Stomach (tissue), 9 donors: Measurements from ENCODE around the gene WRAP53. TPM values are rescaled to one million over a fixed set of nuclear protein-coding genes. Genes with fewer than 3 reads are reported as not detected.

Experiments
- DNase-seq, 2 donors: peaks; one replicate each; pipeline versions ENCODE4 v3.0.0 to v3.0.0-alpha.2; 2013 to 2019
- H3K27ac ChIP-seq, 5 donors: fragments of 200-600 bp in 4 of 5; sonication (generic) in 4 of 5; one replicate each; pipeline ENCODE4 v1.5.1; 2013 to 2019; ENCODE audit warnings: mild to moderate bottlenecking in 1 of 5, moderate library complexity in 1 of 5
- H3K27me3 ChIP-seq, 3 donors: fragments of 200-600 bp; sonication (generic); one replicate each; pipeline ENCODE4 v1.5.1; 2017 to 2019; ENCODE audit warnings: mixed run types in 1 of 3
- H3K36me3 ChIP-seq, 4 donors: fragments of 200-600 bp; sonication (generic); 1 replicate in 3 of 4; 2 replicates in 1 of 4; pipeline ENCODE4 v1.5.1; 2016 to 2019
- H3K4me1 ChIP-seq, 4 donors: fragments of 200-600 bp; sonication (generic); one replicate each; pipeline ENCODE4 v1.5.1; 2016 to 2019
- H3K4me3 ChIP-seq, 4 donors: fragments of 200-600 bp; sonication (generic) in 3 of 4; one replicate each; pipeline ENCODE4 v1.5.1; 2016 to 2019; ENCODE audit warnings: mild to moderate bottlenecking in 1 of 4
- H3K9me3 ChIP-seq, 4 donors: fragments of 200-600 bp; sonication (generic); one replicate each; pipeline ENCODE4 v1.5.1; 2016 to 2019
- EP300 ChIP-seq: sonication (generic); formaldehyde crosslinking; IDR thresholded peaks from one replicate; pipeline ENCODE4 v1.6.1; 2017; ENCODE audit warnings: antibody characterized with exemption
- POLR2A ChIP-seq, 4 donors: fragments of 450-650 bp; IDR thresholded peaks; one replicate each; pipeline ENCODE4 v1.6.1; 2016; ENCODE audit warnings: antibody characterized with exemption in 4 of 4, control low read depth in 2 of 4, mild to moderate bottlenecking in 1 of 4, moderate library complexity in 1 of 4
- POLR2AphosphoS5 ChIP-seq, 3 donors: sonication (generic); formaldehyde crosslinking; IDR thresholded peaks; one replicate each; pipeline ENCODE4 v1.6.1; 2016; ENCODE audit warnings: antibody characterized with exemption in 3 of 3
- WGBS, 5 donors: extraction: QIAGEN DNeasy Blood & Tissue Kit in 3 of 5; methylation state at CpG; one replicate each; pipeline versions ENCODE4 v1.1.5 to v1.1.7; 2013 to 2018; 5-methylcytosine and 5-hydroxymethylcytosine counted together
- intact Hi-C: fragments of 100-400 bp; cut with DNase I; formaldehyde crosslinking; loops from one replicate; pipeline ENCODE4 v1.15.1; 2023; ENCODE audit warnings: low total_unique reads
- polyA plus RNA-seq, 3 donors: library from polyadenylated mRNA; stranded (reverse); fragments of 200-250 nt; gene quantifications; one replicate each; pipeline ENCODE4 v1.2.3, GENCODE V29; 2013
- total RNA-seq, 5 donors: library from RNA; depleted of rRNA; stranded (reverse); fragments of >200 nt; gene quantifications; one replicate each; pipeline versions ENCODE4 v1.1.0 to v1.2.3, GENCODE V29; 2014 to 2016
- TF ChIP-seq, protein P1 (sequence below), 7 experiments: fragments of 450-650 bp in 4 of 7; fragments of 200-600 bp in 3 of 7; sonication (generic) in 3 of 7; IDR thresholded peaks; one replicate each; pipeline ENCODE4 v1.5.1; 2016 to 2019; ENCODE audit warnings: antibody characterized with exemption in 7 of 7, control low read depth in 2 of 7, mild to moderate bottlenecking in 1 of 7
- donor health status: healthy with polysubstance abuse.
- donor health status: Bipolar disorder and iron deficiency.
- donor health status: healthy.

The WRAP53 gene
- total and polyA plus RNA-seq, 8 donors, result 1.8 to 12.6 (median 3.8) TPM

DNA sequence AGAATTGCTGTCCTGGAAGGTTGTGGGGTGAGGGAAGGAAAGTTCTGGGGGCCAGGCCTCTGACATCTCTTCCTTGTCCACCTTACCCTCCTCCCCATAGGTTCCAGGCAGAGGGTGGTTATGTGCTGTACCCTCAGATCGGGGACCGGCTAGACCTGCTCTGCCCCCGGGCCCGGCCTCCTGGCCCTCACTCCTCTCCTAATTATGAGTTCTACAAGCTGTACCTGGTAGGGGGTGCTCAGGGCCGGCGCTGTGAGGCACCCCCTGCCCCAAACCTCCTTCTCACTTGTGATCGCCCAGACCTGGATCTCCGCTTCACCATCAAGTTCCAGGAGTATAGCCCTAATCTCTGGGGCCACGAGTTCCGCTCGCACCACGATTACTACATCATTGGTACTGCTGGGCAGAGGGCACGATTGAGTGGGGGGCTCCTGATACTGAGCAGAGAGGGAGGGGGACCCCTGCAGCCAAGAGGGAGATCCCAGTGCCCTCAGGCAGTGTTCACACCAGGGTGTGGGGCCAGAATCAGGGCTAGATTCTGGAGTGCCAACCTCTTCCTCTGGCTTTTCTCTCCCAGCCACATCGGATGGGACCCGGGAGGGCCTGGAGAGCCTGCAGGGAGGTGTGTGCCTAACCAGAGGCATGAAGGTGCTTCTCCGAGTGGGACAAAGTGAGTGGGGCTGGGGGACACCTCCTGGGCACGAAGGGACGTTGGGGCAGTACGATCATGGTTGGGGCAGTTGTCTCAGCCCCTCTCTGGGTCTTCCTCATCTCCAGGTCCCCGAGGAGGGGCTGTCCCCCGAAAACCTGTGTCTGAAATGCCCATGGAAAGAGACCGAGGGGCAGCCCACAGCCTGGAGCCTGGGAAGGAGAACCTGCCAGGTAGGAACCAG, 19.8 kb downstream of the WRAP53 start:
- no peak for DNase-seq
- no peak overlapping the region for H3K4me3 ChIP-seq
- H3K4me1 ChIP-seq, result peaks cover 14 to 26% (median 19%) of the 10 kb centered on the region in 4 donors
- no peaks in the 10 kb centered on the region for H3K9me3 ChIP-seq
- H3K36me3 ChIP-seq, result peaks cover 0 to 2% (median under 1%) of the 10 kb centered on the region in 4 donors
- no peak overlapping the region for H3K27ac ChIP-seq
- intact Hi-C loops, result no loop called here
- H3K27me3 ChIP-seq, result peaks cover 24 to 100% (median 50%) of the 10 kb centered on the region in 3 donors
- TF ChIP-seq EP300 (no peak), POLR2A (IDR thresholded peaks at IDR 0.05) (no peak), POLR2AphosphoS5 (IDR thresholded peaks at IDR 0.05) (no peak)
- TF ChIP-seq, protein P1, sequence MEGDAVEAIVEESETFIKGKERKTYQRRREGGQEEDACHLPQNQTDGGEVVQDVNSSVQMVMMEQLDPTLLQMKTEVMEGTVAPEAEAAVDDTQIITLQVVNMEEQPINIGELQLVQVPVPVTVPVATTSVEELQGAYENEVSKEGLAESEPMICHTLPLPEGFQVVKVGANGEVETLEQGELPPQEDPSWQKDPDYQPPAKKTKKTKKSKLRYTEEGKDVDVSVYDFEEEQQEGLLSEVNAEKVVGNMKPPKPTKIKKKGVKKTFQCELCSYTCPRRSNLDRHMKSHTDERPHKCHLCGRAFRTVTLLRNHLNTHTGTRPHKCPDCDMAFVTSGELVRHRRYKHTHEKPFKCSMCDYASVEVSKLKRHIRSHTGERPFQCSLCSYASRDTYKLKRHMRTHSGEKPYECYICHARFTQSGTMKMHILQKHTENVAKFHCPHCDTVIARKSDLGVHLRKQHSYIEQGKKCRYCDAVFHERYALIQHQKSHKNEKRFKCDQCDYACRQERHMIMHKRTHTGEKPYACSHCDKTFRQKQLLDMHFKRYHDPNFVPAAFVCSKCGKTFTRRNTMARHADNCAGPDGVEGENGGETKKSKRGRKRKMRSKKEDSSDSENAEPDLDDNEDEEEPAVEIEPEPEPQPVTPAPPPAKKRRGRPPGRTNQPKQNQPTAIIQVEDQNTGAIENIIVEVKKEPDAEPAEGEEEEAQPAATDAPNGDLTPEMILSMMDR (IDR thresholded peaks at IDR 0.05), result no peak
- WGBS, 5 donors, result 83 to 88% (median 85%) methylated on average over 16 to 22 of the region's 22 CpGs

DNA sequence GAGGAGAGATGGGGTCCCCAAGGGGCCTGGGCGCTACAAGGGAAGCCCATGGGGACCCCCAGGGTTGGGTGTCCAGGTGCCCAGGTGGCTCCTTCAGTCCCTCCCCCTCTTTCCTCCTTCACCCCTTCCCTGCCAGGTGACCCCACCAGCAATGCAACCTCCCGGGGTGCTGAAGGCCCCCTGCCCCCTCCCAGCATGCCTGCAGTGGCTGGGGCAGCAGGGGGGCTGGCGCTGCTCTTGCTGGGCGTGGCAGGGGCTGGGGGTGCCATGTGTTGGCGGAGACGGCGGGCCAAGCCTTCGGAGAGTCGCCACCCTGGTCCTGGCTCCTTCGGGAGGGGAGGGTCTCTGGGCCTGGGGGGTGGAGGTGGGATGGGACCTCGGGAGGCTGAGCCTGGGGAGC, 20.8 kb downstream of the WRAP53 start:
- H3K27ac ChIP-seq, result no peak overlapping the region
- no peak overlapping the region for H3K4me3 ChIP-seq
- no peaks in the 10 kb centered on the region for H3K9me3 ChIP-seq
- TF ChIP-seq EP300 (no peak), POLR2A (IDR thresholded peaks at IDR 0.05) (no peak), POLR2AphosphoS5 (IDR thresholded peaks at IDR 0.05) (no peak)
- TF ChIP-seq, protein P1 (IDR thresholded peaks at IDR 0.05), result no peak
- no peaks in the 10 kb centered on the region for H3K36me3 ChIP-seq
- H3K27me3 ChIP-seq, result peaks cover 24 to 100% (median 48%) of the 10 kb centered on the region in 3 donors
- WGBS, 5 donors, result 70 to 90% (median 80%) methylated on average over 6 to 11 of the region's 11 CpGs
- intact Hi-C loops, result no loop called here
- peaks cover 14 to 22% (median 17%) of the 10 kb centered on the region in 4 donors for H3K4me1 ChIP-seq
- no peak for DNase-seq

DNA sequence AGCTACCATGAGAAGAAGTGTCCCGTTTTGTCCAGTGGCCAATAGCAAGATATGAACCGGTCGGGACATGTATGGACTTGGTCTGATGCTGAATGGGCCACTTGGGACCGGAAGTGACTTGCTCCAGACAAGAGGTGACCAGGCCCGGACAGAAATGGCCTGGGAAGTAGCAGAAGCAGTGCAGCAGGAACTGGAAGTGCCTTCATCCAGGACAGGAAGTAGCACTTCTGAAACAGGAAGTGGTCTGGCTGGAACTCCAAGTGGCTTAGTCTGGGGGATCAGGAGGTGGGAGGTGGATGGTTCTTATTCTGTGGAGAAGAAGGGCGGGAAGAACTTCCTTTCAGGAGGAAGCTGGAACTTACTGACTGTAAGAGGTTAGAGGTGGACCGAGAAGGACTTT, 22.0 kb downstream of the WRAP53 start:
- no peak for DNase-seq
- H3K27me3 ChIP-seq, result peaks cover 14 to 100% (median 35%) of the 10 kb centered on the region in 3 donors

DNA sequence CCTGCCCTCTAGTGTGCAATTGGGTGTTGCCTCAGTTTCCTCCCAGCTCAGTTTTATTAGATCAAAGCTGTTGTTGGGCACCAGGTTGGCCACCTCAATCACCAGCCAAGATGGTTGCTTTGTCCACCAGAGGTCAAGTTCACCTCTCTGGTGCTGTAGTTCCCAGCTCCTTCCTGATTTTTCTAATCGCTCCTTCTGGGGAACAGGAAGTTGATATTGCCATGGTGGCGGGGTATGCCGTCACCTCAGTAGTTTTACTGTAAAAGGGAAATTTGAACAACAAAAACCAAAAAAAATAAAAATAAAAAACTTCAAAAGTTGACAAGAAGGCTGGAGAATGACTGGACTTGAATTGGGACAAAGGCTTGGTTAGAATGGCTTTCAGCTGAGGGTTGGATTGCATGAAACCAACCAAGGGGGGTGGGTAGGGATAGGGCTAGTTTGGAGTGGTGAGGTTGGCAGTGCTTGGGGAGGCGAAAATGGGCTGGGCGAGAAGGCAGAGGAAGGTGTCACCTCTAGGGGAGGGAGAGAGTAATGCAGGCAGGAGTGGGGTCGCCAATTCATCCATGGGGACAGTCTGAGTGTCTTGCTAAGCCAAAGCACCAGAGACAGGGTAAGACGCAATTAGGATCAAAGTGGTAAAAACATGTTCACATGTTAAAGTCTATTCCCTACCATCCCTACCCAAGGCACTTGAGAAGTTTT, 22.9 kb downstream of the WRAP53 start:
- TF ChIP-seq POLR2AphosphoS5 (IDR thresholded peaks at IDR 0.05), result no peak
- no peak for TF ChIP-seq POLR2A (IDR thresholded peaks at IDR 0.05)
- TF ChIP-seq, protein P1 (IDR thresholded peaks at IDR 0.05), result no peak
- no peak for TF ChIP-seq EP300
- no peaks in the 10 kb centered on the region for H3K9me3 ChIP-seq
- intact Hi-C loops, result no loop called here
- H3K36me3 ChIP-seq, result no peaks in the 10 kb centered on the region
- H3K4me3 ChIP-seq, result no peak overlapping the region
- peaks cover under 1 to 3% (median 2%) of the 10 kb centered on the region in 4 donors for H3K4me1 ChIP-seq
- H3K27ac ChIP-seq, result no peak overlapping the region
- no peak for DNase-seq
- H3K27me3 ChIP-seq, result peaks cover 9 to 100% (median 31%) of the 10 kb centered on the region in 3 donors
- 71 to 85% (median 80%) methylated on average over 7 of the region's 7 CpGs for WGBS, 5 donors

More for the DNA sequence above, 22.0 kb downstream of the WRAP53 start:
- Histone ChIP-seq H3K36me3 (no peaks in the 10 kb centered on the region), H3K4me1 (peaks cover 3 to 9% (median 6%) of the 10 kb centered on the region in 4 donors), H3K9me3 (no peaks in the 10 kb centered on the region), H3K4me3 (no peak overlapping the region), H3K27ac (no peak overlapping the region)
- intact Hi-C loops, result no loop called here
- no peak for TF ChIP-seq POLR2AphosphoS5 (IDR thresholded peaks at IDR 0.05)
- no peak for TF ChIP-seq EP300
- no peak for TF ChIP-seq POLR2A (IDR thresholded peaks at IDR 0.05)
- TF ChIP-seq, protein P1 (IDR thresholded peaks at IDR 0.05), result no peak
- 72 to 85% (median 82%) methylated on average over 7 of the region's 7 CpGs for WGBS, 5 donors
